Measurements from ENCODE around the gene ACP7. TPM values are rescaled to one million over a fixed set of nuclear protein-coding genes. Genes with fewer than 3 reads are reported as not detected.

ACP7 gene
- total and polyA plus RNA-seq, 2 of the 8 experiments (the other 6 are each of a cell fraction or from before 2014, with no cell fraction given), result 0.27 to 0.50 TPM

GRCh38 chr19:39146686-39147450, 62.7 kb downstream of the ACP7 start:
- TF ChIP-seq HDAC2 (IDR thresholded peaks at IDR 0.05; ENCODE audit: borderline replicate concordance in 1 of 2, low read depth in 2 of 2, low read length in 2 of 2) (peak in 1 of 2 experiments; percentile 63; a peak in 1 of 4 replicates), CBX8 (IDR thresholded peaks at IDR 0.05; ENCODE audit: borderline replicate concordance, low read depth, low read length) (no peak), SP1 (IDR thresholded peaks at IDR 0.05; ENCODE audit: low read depth, low read length) (0 out of 2 replicates have a peak, but pooled peaks have one; percentile 17), SIX5 (IDR thresholded peaks at IDR 0.05; ENCODE audit: low read depth, low read length) (no peak), SIN3A (conservative IDR thresholded peaks at IDR 0.05 in 1 of 2, IDR thresholded peaks at IDR 0.05 in 1 of 2; ENCODE audit: low read depth in 1 of 2, low read length in 2 of 2) (peak; percentile 96 to 97)
- Histone ChIP-seq H3K4ac (replicated peaks; ENCODE audit: insufficient read length, low read depth, low read length) (no peak overlapping the region), H2BK15ac (ENCODE audit: low read length) (no peak overlapping the region), H3K18ac (ENCODE audit: extremely low read depth, low read length) (no peak overlapping the region; the same call in 1 of the 2 replicates), H4K5ac (ENCODE audit: insufficient read length, low read depth, low read length) (no peak overlapping the region), H3K14ac (ENCODE audit: insufficient read length) (no peak overlapping the region), H3K27me3 (replicated peaks in 1 of 4; ENCODE audit: control insufficient read depth in 3 of 4, extremely low read depth in 1 of 4, insufficient read depth in 3 of 4, low read length in 3 of 4) (no peaks in the 10 kb centered on the region), H3K27ac (ENCODE audit: low read depth, low read length) (no peak overlapping the region), H3K9ac (replicated peaks in 1 of 4; ENCODE audit: extremely low read depth in 1 of 4, low read depth in 3 of 4, low read length in 3 of 4) (no peak overlapping the region), H3K79me1 (ENCODE audit: low read depth, low read length) (peaks cover 18% of the 10 kb centered on the region), H3K23me2 (ENCODE audit: low read depth, low read length) (0 out of 2 replicates have a peak, but pooled peaks cover 2% of the 10 kb centered on the region), H4K91ac (replicated peaks; ENCODE audit: insufficient read length, low read length) (no peak overlapping the region), H3K79me2 (ENCODE audit: control insufficient read depth in 1 of 2, insufficient read depth in 2 of 2, low read length in 2 of 2) (peaks cover 6 to 51% of the 10 kb centered on the region in 2 experiments), H2BK120ac (replicated peaks; ENCODE audit: low read depth, low read length) (no peak overlapping the region), H3K9me3 (ENCODE audit: insufficient read depth in 2 of 2, low read depth in 1 of 2, low read length in 1 of 2) (no peaks in the 10 kb centered on the region), H3K4me3 (ENCODE audit: extremely low read depth in 1 of 4, insufficient read depth in 2 of 4, low read depth in 3 of 4, low read length in 4 of 4) (peak overlapping the region in 1 of 4 experiments; percentile 20; a peak in 2 of 8 replicates), H3K56ac (replicated peaks; ENCODE audit: insufficient read length, low read depth, low read length) (no peak overlapping the region), H4K8ac (ENCODE audit: extremely low read depth, insufficient read depth, low read length) (no peak overlapping the region), H2AFZ (ENCODE audit: low read length) (no peak overlapping the region), H3K23ac (ENCODE audit: insufficient read length) (no peak overlapping the region), H2BK12ac (ENCODE audit: low read depth, low read length) (0 out of 2 replicates have a peak overlapping the region, but pooled peaks have one; percentile 27), H2AK5ac (ENCODE audit: low read depth, low read length) (no peak overlapping the region; the same call in 1 of the 2 replicates), H3K4me1 (replicated peaks in 1 of 4; ENCODE audit: control insufficient read depth in 3 of 4, insufficient read depth in 4 of 4, low read length in 3 of 4) (peaks cover 14 to 40% (median 24%) of the 10 kb centered on the region in 4 experiments), H2BK20ac (ENCODE audit: low read length) (no peak overlapping the region), H2BK5ac (ENCODE audit: low read depth, low read length) (no peak overlapping the region), H3K36me3 (ENCODE audit: control insufficient read depth in 2 of 4, insufficient read depth in 4 of 4, low read length in 3 of 4) (peaks cover 0 to 5% (median 0%) of the 10 kb centered on the region in 4 experiments; a peak in 2 of 8 replicates), H3K4me2 (ENCODE audit: insufficient read depth in 1 of 2, low read depth in 2 of 2, low read length in 2 of 2) (peak overlapping the region; percentile 57 to 72), H4K20me1 (replicated peaks in 1 of 2; ENCODE audit: control insufficient read depth in 1 of 2, insufficient read depth in 2 of 2, low read length in 2 of 2) (peaks cover 5 to 30% of the 10 kb centered on the region in 2 experiments)
- DNase-seq (ENCODE audit: low read depth in 1 of 2, low spot score in 2 of 2) (no peak), FAIRE-seq (peak; percentile 82)
- WGBS, 2 experiments (ENCODE audit: extremely low coverage in 1 of 2, insufficient coverage in 1 of 2, insufficient read length in 1 of 2, insufficient replicate concordance in 2 of 2, low coverage in 1 of 2, low lambda C conversion rate in 2 of 2, missing lambda C conversion rate in 1 of 2), result 25% methylated on average over 7 of the region's 7 CpGs; no CpG with 5 or more reads in 1 of the 2 experiments
- ChIA-PET POLR2A (ENCODE audit: partially characterized antibody) (interaction anchor here (1.4 kb wide), 1 partner anchor 34 kb away, joined by 7 read pairs; no protein-coding TSS in a partner anchor), CTCF (ENCODE audit: partially characterized antibody) (interaction anchor here (0.6 to 3.9 kb wide), 7 partner anchors 8 to 176 kb away, joined by 3 to 22 read pairs (median 4); no protein-coding TSS in a partner anchor)
